GM21717 (cell line): Measurements from ENCODE around the gene ZNF169.
"Not testable (repeated sequence)": the region's sequence is repeated elsewhere in the genome, so short reads cannot be mapped to it uniquely, and the experiment has no call there.

ENCODE experiments used
- ATAC-seq: cut with Tn5 transposase; IDR thresholded peaks from one replicate; pipeline ENCODE4 v1.9.1; 2021; ENCODE audit warnings: mild to moderate bottlenecking, moderate library complexity; ENCODE audit not compliant: unreplicated experiment

ZNF169 gene

DNA sequence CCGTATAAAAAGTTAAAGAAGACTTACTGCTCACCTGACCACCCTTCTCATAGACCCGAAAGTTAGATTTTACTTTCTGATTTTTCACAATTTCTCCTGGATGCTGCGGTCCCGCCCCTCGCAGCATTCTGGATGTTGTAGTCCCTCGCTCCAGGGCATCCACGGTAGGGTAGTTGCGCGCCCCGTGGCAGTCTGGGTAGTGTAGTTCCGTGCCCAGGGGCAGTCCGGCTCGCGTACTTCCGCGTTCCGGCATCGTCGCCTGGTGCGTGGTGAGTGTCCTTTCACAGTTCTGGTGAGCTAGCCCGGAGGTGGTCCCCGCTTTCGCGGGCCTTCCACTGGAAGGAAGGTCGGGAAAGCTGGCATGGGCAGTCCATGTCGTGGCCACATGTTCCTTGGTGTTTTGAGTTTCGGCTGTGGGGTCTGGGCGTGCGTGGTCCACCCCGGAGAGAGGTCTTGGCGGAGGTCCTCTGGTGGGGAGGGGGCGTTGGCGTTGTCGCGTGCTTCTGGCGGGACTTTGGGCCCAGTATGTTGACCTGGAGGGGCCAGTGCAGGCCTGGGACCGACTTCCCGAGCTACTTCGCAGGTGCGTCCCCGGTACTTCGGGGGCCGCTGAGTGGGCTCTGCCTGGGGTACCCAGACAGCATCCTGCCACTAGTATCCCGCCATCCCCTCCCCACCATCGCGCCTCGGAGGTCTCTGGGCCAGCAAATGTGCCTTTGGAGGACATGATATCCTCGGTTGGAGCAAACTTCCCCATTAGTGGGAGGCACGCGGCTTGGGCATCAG lies at the start of gene ZNF169:
TSS of gene ZNF169 (plus strand) at position 222 of the 786 bp plus-strand sequence. CDS start 19,515 bp downstream, outside the sequence.
- peak; percentile 100 for ATAC-seq

GRCh38 chr9:94210616-94211603 lies 48.2 kb upstream of the ZNF169 start:
- ATAC-seq: no peak

- ATAC-seq: no peak
These were observed 47.0 kb upstream of the ZNF169 start for GRCh38 chr9:94212091-94212490.

GRCh38 chr9:94212531-94212930 lies 46.6 kb upstream of the ZNF169 start:
- no peak for ATAC-seq

DNA sequence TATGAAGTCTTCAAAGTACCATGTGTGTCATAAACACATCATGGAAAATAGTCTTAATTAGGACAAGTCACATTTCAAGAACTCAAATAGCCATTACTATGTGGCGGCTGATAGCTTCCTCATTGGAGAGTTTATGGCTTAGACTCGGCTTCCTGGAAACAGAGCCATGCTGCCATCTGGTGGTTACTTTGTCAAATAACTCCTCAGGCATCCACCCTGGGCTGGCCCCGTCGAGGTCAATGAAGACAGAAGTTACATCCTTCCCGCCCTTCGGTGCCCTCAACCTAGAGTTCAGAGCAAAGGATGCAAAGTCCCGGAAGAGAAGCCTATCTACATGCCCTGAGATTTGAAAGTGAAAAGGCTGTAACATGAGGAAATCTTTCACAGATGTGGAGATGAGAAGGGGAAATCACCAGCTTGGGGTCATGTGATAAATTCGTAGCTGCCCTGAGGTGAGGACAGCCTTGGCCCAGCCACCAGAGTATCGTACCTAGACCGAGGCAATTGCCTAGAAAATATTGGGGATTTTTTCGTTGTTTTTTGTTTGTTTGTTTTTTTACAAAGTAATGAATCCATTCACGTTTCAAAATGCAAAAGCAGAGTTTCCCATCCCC lies 45.5 kb upstream of the ZNF169 start:
- ATAC-seq: no peak

DNA sequence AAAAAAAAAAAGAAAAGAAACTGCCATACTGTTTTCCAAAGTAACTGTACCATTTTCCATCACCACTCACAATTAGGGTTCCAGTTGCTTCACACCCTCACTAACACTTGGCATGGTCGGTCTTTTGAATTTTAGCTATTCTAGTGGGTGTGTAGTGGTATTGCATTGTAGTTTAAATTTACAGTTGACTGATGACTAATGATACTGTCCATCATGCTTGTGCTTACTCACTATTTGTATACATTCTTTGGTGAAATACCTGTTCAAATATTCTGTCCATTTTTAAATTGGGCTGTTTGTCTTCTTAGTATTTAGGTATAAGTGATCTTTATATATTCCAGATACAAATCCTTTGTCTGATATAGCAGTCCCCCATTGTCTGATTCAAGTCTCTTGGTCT lies 36.2 kb upstream of the ZNF169 start:
- no peak for ATAC-seq

GRCh38 chr9:94225413-94225812 lies 33.7 kb upstream of the ZNF169 start:
- not testable (repeated sequence) for ATAC-seq

DNA sequence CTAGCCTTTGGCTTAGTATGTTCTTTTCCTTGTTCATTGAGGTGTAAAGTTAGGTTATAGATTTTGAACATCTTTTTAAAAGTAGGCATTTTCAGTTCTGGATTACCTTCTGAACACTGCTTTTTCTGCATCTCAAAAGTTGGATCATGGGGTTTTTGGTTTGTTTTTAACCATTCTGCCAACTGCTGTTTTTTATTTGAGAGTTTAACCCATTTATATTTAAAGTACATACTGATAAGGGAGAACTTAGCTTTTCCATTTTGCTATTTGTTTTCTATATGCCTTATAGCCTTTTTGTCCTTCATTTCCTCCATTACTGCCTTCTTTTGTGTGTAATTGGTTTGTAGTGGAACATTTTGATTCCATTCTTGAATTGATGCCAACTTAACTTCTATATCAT lies 30.5 kb upstream of the ZNF169 start:
- no peak for ATAC-seq

DNA sequence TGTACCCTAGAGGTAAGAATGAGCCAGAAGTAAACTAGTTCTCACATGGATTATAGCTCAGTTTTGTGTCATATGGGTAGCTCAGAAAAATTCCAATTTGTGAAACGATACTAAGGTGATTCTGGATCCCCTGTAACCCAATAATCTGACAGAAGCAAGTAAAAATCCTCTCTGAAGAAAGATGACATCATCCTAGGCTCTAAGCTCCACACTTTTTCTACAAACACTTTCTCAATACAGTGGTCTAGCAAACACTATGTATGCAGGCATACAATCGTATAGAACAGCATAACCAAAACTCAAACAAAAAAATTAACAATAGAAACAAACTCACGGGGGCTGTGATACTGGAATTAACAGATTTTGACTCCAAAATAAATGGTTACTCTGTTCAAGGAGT lies 26.7 kb upstream of the ZNF169 start:
- no peak for ATAC-seq

GRCh38 chr9:94241098-94241497 lies 18.0 kb upstream of the ZNF169 start:
- not testable (repeated sequence) for ATAC-seq

DNA sequence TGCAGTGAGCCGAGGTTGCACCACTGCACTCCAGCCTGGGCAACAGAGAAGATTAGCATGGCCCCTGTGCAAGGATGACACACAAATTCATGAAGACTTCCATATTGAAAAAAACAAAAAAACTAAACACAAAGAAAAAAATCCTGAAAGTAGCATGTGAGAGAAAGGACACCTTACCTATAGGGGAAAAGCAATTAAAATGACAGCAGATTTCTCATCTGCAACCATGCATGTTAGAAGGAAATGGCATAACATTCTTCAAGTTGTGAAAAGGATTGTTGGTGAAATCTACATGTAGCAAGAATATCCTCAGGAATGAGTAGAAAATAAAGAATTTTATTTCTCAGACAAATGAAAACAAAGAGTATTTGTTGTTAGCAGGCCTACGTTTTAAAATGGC lies 13.4 kb upstream of the ZNF169 start:
- ATAC-seq: no peak

DNA sequence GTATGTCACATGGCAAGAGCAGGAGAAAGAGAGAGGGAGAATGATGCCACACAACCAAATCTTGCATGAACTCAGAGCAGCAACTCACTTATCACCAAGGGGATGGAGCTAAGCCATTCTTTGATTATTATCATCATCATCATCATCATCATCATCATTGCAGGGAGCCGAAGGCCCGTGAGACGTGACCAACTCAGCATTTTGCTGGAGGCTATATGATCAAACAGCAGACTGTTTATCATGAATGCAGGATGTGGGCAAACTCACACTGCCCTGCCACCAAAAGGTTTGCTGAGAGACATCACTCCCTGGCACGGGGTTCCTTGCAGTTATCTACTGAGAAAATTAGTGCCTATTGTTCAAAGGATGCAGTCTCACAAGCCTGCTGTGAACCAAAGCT lies 8.6 kb upstream of the ZNF169 start:
- no peak for ATAC-seq

DNA sequence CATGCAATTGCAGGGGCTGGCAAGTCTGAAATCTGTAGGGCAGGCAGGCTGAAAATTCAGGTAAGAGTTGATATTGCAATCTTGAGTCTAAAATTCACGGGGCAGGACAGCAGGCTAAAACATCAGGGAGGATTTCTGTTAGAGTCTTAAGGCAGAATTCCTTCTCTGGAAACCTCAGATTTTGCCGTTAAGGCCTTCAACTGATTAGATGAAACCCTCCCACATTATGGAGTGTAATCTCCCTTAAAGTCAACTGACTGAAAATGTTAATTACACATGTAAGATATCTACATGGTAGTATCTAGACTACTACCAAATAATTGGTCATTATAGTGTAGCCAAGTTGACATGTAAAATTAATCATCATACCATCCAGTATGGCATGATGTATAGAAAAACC lies 3.1 kb upstream of the ZNF169 start:
- no peak for ATAC-seq

- not testable (repeated sequence) for ATAC-seq
These were observed 6.7 kb downstream of the ZNF169 start for GRCh38 chr9:94265626-94266402.

DNA sequence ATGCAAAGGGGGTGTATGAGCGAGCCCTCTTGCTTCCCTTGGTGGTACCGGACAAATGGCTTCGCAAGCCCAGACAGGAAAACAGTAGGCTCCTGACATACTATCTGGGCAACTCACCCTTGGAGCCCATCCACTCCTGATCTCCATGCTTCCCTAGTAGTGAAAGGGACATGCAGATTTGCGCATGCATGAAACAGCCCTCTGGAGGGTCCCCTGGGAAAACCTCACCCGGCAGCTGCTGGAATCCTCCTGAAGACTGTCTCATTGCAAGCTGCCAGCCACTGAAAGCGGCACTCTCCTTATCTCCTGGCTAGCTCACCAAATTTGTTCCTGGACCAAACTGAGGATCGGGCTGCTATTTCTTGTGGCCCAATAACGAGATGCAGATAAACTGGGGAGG lies 10.2 kb downstream of the ZNF169 start:
- no peak for ATAC-seq

- ATAC-seq: no peak
These were observed 10.9 kb downstream of the ZNF169 start for GRCh38 chr9:94270009-94270408.

DNA sequence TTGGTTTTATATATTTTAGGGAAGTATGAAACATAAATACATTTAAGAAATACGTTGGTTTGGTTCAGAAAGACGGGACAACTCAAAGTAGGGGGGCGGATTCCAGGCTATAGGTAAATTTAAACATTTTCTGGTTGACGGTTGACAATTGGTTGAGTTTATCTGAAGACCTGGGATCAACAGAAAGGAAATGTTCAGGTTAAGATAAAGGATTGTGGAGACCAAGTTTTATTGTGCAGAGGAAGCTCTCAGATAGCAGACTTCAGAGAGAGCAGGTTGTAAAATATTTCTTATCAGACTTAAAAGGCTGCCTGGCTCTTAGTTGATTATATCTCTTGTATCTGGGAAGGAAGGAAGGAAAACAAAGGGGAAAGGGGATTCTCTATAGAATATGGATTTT lies 17.9 kb downstream of the ZNF169 start:
- not testable (repeated sequence) for ATAC-seq

DNA sequence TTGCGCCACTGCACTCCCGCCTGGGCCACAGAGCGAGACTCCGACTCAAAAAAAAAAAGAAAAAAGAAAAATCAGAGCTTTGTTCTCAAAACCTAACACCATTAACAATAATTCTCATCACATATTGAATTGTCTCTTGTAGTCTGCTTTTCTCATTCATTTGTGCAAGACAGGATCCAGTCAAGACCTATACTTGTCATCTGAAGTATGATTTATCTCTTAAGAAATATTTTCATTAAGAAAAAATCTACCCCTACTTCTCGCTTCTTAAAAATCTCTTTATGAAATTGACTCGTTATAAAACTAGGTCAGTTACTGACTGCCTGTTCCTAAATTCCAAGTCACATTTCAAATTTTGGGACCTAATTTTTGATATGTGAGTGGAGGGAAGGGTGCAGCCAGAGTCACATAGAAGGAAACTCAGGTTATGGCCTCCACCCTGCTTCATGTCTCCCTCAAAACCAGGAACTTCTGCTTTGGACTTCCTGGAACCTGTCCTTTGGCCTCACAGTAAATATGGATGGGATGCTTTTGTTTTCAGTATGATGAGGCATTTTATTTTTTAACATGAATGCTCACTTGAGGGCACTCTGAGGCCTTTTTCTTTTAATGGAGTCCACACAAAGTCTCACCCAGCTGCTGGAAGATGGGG lies 18.9 kb downstream of the ZNF169 start:
- no peak for ATAC-seq

DNA sequence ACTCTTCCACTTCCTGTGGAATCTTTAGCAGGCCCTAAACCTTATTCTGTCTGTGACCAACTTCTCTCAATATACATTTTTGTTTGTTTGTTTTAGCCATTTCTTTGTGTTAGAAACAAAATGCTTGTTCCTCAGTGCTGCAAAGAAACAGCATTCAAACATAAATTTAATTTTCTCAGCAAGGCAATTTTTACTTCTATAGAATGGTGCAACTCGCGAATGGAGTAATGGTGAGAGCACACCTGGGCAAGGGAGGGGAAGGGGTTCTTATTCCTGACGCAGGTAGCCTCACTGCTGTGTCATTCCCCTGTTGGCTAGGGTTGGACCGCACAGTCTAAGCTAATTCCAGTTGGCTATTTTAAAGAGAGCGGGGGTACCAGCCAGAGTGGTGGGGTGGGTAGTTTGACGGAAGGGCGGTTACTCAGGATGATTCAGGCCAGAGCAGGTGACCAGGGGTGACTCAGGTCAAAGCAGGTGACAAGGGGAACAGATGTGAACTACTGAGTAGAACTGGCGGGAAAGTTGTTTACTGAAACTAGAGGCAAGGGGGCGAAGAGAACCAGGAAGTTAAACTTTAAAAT lies 21.4 kb downstream of the ZNF169 start:
- ATAC-seq: no peak

DNA sequence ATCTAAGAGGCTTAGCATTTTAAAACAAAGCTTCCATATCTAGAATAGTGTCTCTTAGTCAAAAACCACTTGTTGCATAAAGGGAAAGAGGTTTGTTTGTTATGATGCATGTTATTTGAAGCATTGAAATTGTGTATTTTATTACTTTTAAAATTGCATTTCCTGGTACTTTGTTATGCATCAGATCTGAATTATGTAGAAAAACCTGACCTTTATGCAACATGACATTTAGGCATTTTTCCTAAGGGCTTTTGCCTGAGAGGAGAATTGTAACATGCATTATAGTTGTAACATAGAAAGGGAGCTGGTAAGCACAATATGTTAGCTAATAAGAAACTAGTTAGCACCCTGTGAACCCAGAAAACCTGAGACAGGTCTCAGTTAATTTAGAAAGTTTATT lies 22.0 kb downstream of the ZNF169 start:
- no peak for ATAC-seq
